Esophagus squamous epithelium (tissue), 4 donors: ENCODE results near the gene CES2.

Experiments used
- POLR2A ChIP-seq, 4 donors: fragments of 450-650 bp; IDR thresholded peaks; one replicate each; pipeline ENCODE4 v1.6.1; 2017; ENCODE audit warnings: antibody characterized with exemption in 4 of 4, mild to moderate bottlenecking in 4 of 4, moderate library complexity in 3 of 4
- TF ChIP-seq, protein P1 (sequence below), 6 experiments: fragments of 450-650 bp in 4 of 6; fragments of 200-600 bp in 2 of 6; sonication (generic) in 2 of 6; IDR thresholded peaks; one replicate each; pipeline ENCODE4 v1.5.1; 2016 to 2019; ENCODE audit warnings: antibody characterized with exemption in 6 of 6, mild to moderate bottlenecking in 4 of 6, moderate library complexity in 4 of 6

DNA sequence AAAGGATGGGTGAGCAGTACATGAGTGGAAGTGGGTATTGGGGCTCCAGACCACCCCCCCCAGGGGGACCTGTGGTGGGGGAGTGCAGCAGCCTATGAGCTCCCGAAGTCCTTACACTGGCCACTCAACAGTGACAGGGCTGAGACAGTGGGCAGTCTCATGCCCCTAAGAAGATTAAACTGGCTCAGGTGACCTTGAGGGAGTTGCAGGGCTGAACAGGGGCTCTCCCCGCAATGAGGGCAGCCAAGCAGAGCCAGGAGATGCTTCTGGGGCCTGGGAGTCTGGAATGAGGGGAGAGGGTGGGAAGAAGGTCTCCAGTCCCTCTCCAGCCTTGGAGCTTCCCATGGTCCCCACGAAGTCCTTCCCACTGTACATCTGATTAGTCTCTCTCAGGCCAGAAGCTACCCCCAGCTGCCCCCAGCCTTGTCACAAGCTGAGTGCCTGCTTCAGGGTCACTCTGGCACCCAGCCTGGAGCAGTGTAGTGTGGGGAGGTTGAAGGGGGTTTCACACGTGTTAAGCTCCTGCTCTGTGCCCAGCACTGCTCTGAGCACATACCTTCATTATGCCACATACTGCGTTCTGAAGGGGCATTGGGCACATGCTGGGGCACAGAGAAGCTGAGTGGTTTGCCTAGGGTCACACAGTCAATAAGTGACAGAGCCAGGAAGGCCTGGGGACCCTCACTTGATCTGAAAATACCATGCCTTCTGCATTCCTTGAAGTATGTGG, 15.6 kb upstream of the CES2 start:
- TF ChIP-seq, protein P1, sequence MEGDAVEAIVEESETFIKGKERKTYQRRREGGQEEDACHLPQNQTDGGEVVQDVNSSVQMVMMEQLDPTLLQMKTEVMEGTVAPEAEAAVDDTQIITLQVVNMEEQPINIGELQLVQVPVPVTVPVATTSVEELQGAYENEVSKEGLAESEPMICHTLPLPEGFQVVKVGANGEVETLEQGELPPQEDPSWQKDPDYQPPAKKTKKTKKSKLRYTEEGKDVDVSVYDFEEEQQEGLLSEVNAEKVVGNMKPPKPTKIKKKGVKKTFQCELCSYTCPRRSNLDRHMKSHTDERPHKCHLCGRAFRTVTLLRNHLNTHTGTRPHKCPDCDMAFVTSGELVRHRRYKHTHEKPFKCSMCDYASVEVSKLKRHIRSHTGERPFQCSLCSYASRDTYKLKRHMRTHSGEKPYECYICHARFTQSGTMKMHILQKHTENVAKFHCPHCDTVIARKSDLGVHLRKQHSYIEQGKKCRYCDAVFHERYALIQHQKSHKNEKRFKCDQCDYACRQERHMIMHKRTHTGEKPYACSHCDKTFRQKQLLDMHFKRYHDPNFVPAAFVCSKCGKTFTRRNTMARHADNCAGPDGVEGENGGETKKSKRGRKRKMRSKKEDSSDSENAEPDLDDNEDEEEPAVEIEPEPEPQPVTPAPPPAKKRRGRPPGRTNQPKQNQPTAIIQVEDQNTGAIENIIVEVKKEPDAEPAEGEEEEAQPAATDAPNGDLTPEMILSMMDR (IDR thresholded peaks at IDR 0.05) = no peak
- no peak for TF ChIP-seq POLR2A (IDR thresholded peaks at IDR 0.05)
